CD4-positive, alpha-beta T cell (primary cell): ENCODE measurements around the gene ACTA2. TPM values are rescaled to one million over a fixed set of nuclear protein-coding genes. Genes with fewer than 3 reads are reported as not detected.

Source experiments
- ATAC-seq: fragments of 200-7000 bp; cut with Tn5 transposase; one replicate; pipeline ENCODE4 v1.10.0; 2022; ENCODE audit warnings: mild to moderate bottlenecking; ENCODE audit not compliant: poor library complexity
- CTCF ChIA-PET: fragments of 350-600 bp; sonication (Branson Sonifier 250); formaldehyde crosslinking; loops from one replicate; lab custom pipeline; 2021; ENCODE audit warnings: antibody characterized with exemption, inconsistent platforms; lab: Charles Lee
- POLR2A ChIA-PET: fragments of 350-600 bp; sonication (Branson Sonifier 250); formaldehyde crosslinking; loops from one replicate; lab custom pipeline; 2021; ENCODE audit warnings: antibody characterized with exemption, inconsistent platforms; lab: Charles Lee
- DNase-seq, 14 experiments: peaks; one replicate each; pipeline ENCODE4 v3.0.0-alpha.2; 2013 to 2020; ENCODE audit warnings: mixed read lengths in 2 of 14
- H3K27ac ChIP-seq, 2 donors: one replicate each; pipeline versions ENCODE4 v1.5.1 to v1.7.0; 2013; ENCODE audit warnings: low read length in 2 of 2, low read depth in 1 of 2, mild to moderate bottlenecking in 1 of 2
- H3K27me3 ChIP-seq, 2 experiments: 1 replicate in 1 of 2; 2 replicates in 1 of 2; pipeline versions ENCODE4 v1.6.1 to v1.7.0; 2013; ENCODE audit warnings: low read length in 2 of 2, control low read depth in 1 of 2, mild to moderate bottlenecking in 1 of 2, moderate library complexity in 1 of 2; ENCODE audit not compliant: insufficient read depth in 2 of 2, control insufficient read depth in 1 of 2
- H3K36me3 ChIP-seq: one replicate; pipeline ENCODE4 v1.6.1; 2013; ENCODE audit warnings: low read length, control low read depth; ENCODE audit not compliant: insufficient read depth
- H3K4me1 ChIP-seq: one replicate; pipeline ENCODE4 v1.6.1; 2013; ENCODE audit warnings: low read length, control low read depth; ENCODE audit not compliant: insufficient read depth
- H3K4me3 ChIP-seq: one replicate; pipeline ENCODE4 v1.5.1; 2013; ENCODE audit warnings: mild to moderate bottlenecking, low read length, moderate library complexity
- H3K9me3 ChIP-seq, 2 experiments: 1 replicate in 1 of 2; 2 replicates in 1 of 2; pipeline versions ENCODE4 v1.6.1 to v1.7.0; 2013; ENCODE audit warnings: low read length in 2 of 2, mild to moderate bottlenecking in 2 of 2, control low read depth in 1 of 2, moderate library complexity in 1 of 2; ENCODE audit not compliant: control insufficient read depth in 1 of 2, insufficient read depth in 1 of 2
- H3K27ac Mint-ChIP-seq: one replicate; pipeline ENCODE4 v1.8.0; 2020; ENCODE audit warnings: mixed read lengths
- H3K27me3 Mint-ChIP-seq: one replicate; pipeline ENCODE4 v1.8.0; 2021; ENCODE audit warnings: mixed read lengths
- H3K36me3 Mint-ChIP-seq: one replicate; pipeline ENCODE4 v1.8.0; 2021; ENCODE audit warnings: low read depth, mixed read lengths
- H3K4me1 Mint-ChIP-seq: one replicate; pipeline ENCODE4 v1.8.0; 2021; ENCODE audit warnings: low read depth, mixed read lengths
- H3K4me3 Mint-ChIP-seq: one replicate; pipeline ENCODE4 v1.8.0; 2020; ENCODE audit warnings: mild to moderate bottlenecking, mixed read lengths
- H3K9me3 Mint-ChIP-seq: one replicate; pipeline ENCODE4 v1.8.0; 2020; ENCODE audit warnings: mixed read lengths
- CTCF ChIP-seq: fragments of 200-600 bp; IDR thresholded peaks from one replicate; pipeline ENCODE4 v1.8.0; 2022; ENCODE audit warnings: antibody characterized with exemption, mild to moderate bottlenecking
- intact Hi-C, 2 experiments: fragments of 100-400 bp; cut with DNase I in 1 of 2; cut with micrococcal nuclease in 1 of 2; formaldehyde crosslinking; loops; one replicate each; pipeline versions ENCODE4 v1.15.1 to v1.9.0; 2023 to 2025; cut with DNase I, micrococcal nuclease
- total RNA-seq, 174 experiments: library from RNA in 2 of 174; stranded (reverse) in 2 of 174; gene quantifications; one replicate each; pipeline ENCODE4 v1.2.3 and lab custom pipeline; 2021 to 2026

ACTA2 gene
- total RNA-seq, 2 experiments from 2014 or later, result 1.8 to 2.1 TPM

- Mint-ChIP-seq H3K4me1 (peaks cover 18% of the 10 kb centered on the region), H3K27ac (no peak overlapping the region), H3K4me3 (no peak overlapping the region), H3K36me3 (peaks cover 22% of the 10 kb centered on the region), H3K9me3 (no peaks in the 10 kb centered on the region), H3K27me3 (no peaks in the 10 kb centered on the region)
- no peak for TF ChIP-seq CTCF
- peaks cover 11% of the 10 kb centered on the region for H3K36me3 ChIP-seq
- intact Hi-C loops, result loop anchor here in 1 of 2 experiments (1.0 to 10.0 kb wide), 3 partner anchors 95 to 633 kb away; no protein-coding TSS in a partner anchor
- H3K27ac ChIP-seq, result no peak overlapping the region
- H3K9me3 ChIP-seq, result no peaks in the 10 kb centered on the region
- no peak for ATAC-seq
- CTCF ChIA-PET, result interaction anchor here (0.7 to 6.6 kb wide), 3 partner anchors 59 to 119 kb away, joined by 3 to 85 read pairs (median 7); partner anchors contain the start of gene FAS
- no peak overlapping the region for H3K4me3 ChIP-seq
- DNase-seq, result no peak
- no peaks in the 10 kb centered on the region for H3K27me3 ChIP-seq
- POLR2A ChIA-PET, result interaction anchor here (1.1 kb wide), 1 partner anchor 23 kb away, joined by 3 read pairs; no protein-coding TSS in a partner anchor
- peaks cover 11% of the 10 kb centered on the region for H3K4me1 ChIP-seq
These were observed 21.0 kb downstream of the ACTA2 start for GRCh38 chr10:88931548-88931947.

GRCh38 chr10:88928254-88928653 is 24.3 kb downstream of the ACTA2 start:
- peaks cover 51% of the 10 kb centered on the region for H3K36me3 Mint-ChIP-seq
- peaks cover 6% of the 10 kb centered on the region for H3K4me1 Mint-ChIP-seq
- Histone ChIP-seq H3K4me3 (no peak overlapping the region), H3K4me1 (no peaks in the 10 kb centered on the region), H3K27ac (no peak overlapping the region), H3K9me3 (no peaks in the 10 kb centered on the region), H3K36me3 (peaks cover 34% of the 10 kb centered on the region), H3K27me3 (no peaks in the 10 kb centered on the region)
- CTCF ChIA-PET, result no interaction called here
- no peaks in the 10 kb centered on the region for H3K27me3 Mint-ChIP-seq
- DNase-seq (no peak), ATAC-seq (no peak)
- H3K9me3 Mint-ChIP-seq, result no peaks in the 10 kb centered on the region
- no peak for TF ChIP-seq CTCF
- no peak overlapping the region for H3K4me3 Mint-ChIP-seq
- POLR2A ChIA-PET, result no interaction called here
- intact Hi-C loops, result loop anchor here in 1 of 2 experiments (5.0 kb wide), 1 partner anchor 241 kb away; no protein-coding TSS in a partner anchor
- no peak overlapping the region for H3K27ac Mint-ChIP-seq

GRCh38 chr10:88927416-88927690 is 25.2 kb downstream of the ACTA2 start:
- POLR2A ChIA-PET, result no interaction called here
- Mint-ChIP-seq H3K4me3 (no peak overlapping the region), H3K27me3 (no peaks in the 10 kb centered on the region), H3K9me3 (no peaks in the 10 kb centered on the region), H3K36me3 (peaks cover 53% of the 10 kb centered on the region), H3K4me1 (peaks cover under 1% of the 10 kb centered on the region), H3K27ac (no peak overlapping the region)
- no peaks in the 10 kb centered on the region for H3K4me1 ChIP-seq
- DNase-seq (no peak), ATAC-seq (no peak)
- H3K36me3 ChIP-seq, result peaks cover 36% of the 10 kb centered on the region
- no peak overlapping the region for H3K4me3 ChIP-seq
- no peaks in the 10 kb centered on the region for H3K9me3 ChIP-seq
- no peak for TF ChIP-seq CTCF
- intact Hi-C loops, result loop anchor here in 1 of 2 experiments (5.0 kb wide), 1 partner anchor 240 kb away; no protein-coding TSS in a partner anchor
- H3K27me3 ChIP-seq, result no peaks in the 10 kb centered on the region
- CTCF ChIA-PET, result no interaction called here
- H3K27ac ChIP-seq, result no peak overlapping the region
